Measurements from ENCODE around the gene LRRK2.

Gene LRRK2

GRCh38 chr12:40263616-40264409 lies 39.0 kb downstream of the LRRK2 start:
- no peak for TF ChIP-seq SIN3A (IDR thresholded peaks at IDR 0.05; ENCODE audit: borderline replicate concordance, insufficient read depth, low read length)
- TF ChIP-seq FOXP2 (optimal IDR thresholded peaks at IDR 0.05; ENCODE audit: borderline replicate concordance, extremely low read depth, extremely low read length, insufficient read depth): no peak
- no peak for TF ChIP-seq TAF1 (IDR thresholded peaks at IDR 0.05; ENCODE audit: borderline replicate concordance, insufficient read depth, low read length)
- TF ChIP-seq POLR2AphosphoS5 (IDR thresholded peaks at IDR 0.05; ENCODE audit: low read depth, low read length): no peak
- TF ChIP-seq REST (IDR thresholded peaks at IDR 0.05; ENCODE audit: insufficient read depth in 1 of 2, low read depth in 2 of 2, low read length in 2 of 2): no peak

GRCh38 chr12:40271981-40272664 lies 47.3 kb downstream of the LRRK2 start:
- TF ChIP-seq FOXP2 (optimal IDR thresholded peaks at IDR 0.05; ENCODE audit: borderline replicate concordance, extremely low read depth, extremely low read length, insufficient read depth) (no peak), TAF1 (IDR thresholded peaks at IDR 0.05; ENCODE audit: borderline replicate concordance, insufficient read depth, low read length) (no peak), SIN3A (IDR thresholded peaks at IDR 0.05; ENCODE audit: borderline replicate concordance, insufficient read depth, low read length) (no peak), REST (IDR thresholded peaks at IDR 0.05; ENCODE audit: insufficient read depth in 1 of 2, low read depth in 2 of 2, low read length in 2 of 2) (no peak), POLR2AphosphoS5 (IDR thresholded peaks at IDR 0.05; ENCODE audit: low read depth, low read length) (no peak)

- no peak for TF ChIP-seq TAF1 (IDR thresholded peaks at IDR 0.05; ENCODE audit: borderline replicate concordance, insufficient read depth, low read length)
- TF ChIP-seq POLR2AphosphoS5 (IDR thresholded peaks at IDR 0.05; ENCODE audit: low read depth, low read length): no peak
- TF ChIP-seq REST (IDR thresholded peaks at IDR 0.05; ENCODE audit: insufficient read depth in 1 of 2, low read depth in 2 of 2, low read length in 2 of 2): no peak
- TF ChIP-seq SIN3A (IDR thresholded peaks at IDR 0.05; ENCODE audit: borderline replicate concordance, insufficient read depth, low read length): no peak
- no peak for TF ChIP-seq FOXP2 (optimal IDR thresholded peaks at IDR 0.05; ENCODE audit: borderline replicate concordance, extremely low read depth, extremely low read length, insufficient read depth)
Observed at GRCh38 chr12:40281791-40282364, 57.1 kb downstream of the LRRK2 start.

- TF ChIP-seq POLR2AphosphoS5 (IDR thresholded peaks at IDR 0.05; ENCODE audit: low read depth, low read length) (no peak), FOXP2 (optimal IDR thresholded peaks at IDR 0.05; ENCODE audit: borderline replicate concordance, extremely low read depth, extremely low read length, insufficient read depth) (no peak), TAF1 (IDR thresholded peaks at IDR 0.05; ENCODE audit: borderline replicate concordance, insufficient read depth, low read length) (no peak), SIN3A (IDR thresholded peaks at IDR 0.05; ENCODE audit: borderline replicate concordance, insufficient read depth, low read length) (no peak), REST (IDR thresholded peaks at IDR 0.05; ENCODE audit: insufficient read depth in 1 of 2, low read depth in 2 of 2, low read length in 2 of 2) (no peak)
Observed at GRCh38 chr12:40286583-40286982, 61.8 kb downstream of the LRRK2 start.
